Measurements from ENCODE around the gene LRFN2. TPM values are rescaled to one million over a fixed set of nuclear protein-coding genes. Genes with fewer than 3 reads are reported as not detected.

LRFN2 gene
- total RNA-seq, 1 donor from 2014 or later: 0.32 TPM

DNA sequence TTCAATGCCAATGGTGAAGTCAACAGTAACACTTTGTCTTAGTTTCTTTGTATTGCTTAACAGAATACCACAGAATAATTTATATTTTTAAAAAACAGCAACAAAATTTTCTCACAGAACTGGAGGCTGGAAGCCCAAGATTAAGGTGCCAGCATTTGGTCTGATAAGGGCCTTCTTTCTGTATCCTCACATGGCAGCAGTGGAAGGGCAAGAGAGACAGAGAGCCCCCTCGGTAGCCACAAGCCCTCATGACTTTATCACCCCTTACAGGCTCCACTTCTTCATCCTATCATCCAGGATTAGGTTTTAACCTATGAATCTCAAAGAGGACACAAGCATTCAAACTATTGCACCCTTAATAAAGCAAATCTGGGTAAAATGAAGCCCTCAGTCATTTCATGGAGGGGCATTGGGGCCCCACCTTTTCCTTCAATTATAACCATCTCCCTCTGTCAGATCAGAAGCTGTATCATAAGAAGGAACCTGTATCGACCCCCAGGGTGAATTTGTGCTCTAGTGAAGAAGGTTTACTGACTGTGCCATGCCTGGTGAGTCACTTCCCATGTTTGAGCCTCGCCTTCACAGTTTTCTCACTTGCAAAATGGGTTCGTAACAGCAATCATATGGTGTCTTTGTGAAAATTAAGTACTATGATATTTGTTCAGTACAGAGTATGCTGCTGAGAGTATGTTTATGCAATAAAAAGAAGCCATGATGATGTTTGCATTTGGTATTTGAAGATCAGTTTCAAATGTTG is 178.2 kb downstream of the LRFN2 start:
- no peaks in the 10 kb centered on the region for H3K9me3 ChIP-seq (ENCODE audit: insufficient read depth, low read depth, low read length)
- Mint-ChIP-seq H3K27me3 (ENCODE audit: low read depth, unreplicated experiment) (peaks cover 13% of the 10 kb centered on the region), H3K9me3 (ENCODE audit: unreplicated experiment) (no peaks in the 10 kb centered on the region), H3K36me3 (ENCODE audit: low read depth, unreplicated experiment) (peaks cover 2% of the 10 kb centered on the region), H3K4me1 (ENCODE audit: low read depth, unreplicated experiment) (peaks cover 30% of the 10 kb centered on the region), H3K4me3 (ENCODE audit: unreplicated experiment) (no peak overlapping the region), H3K27ac (ENCODE audit: unreplicated experiment) (no peak overlapping the region)
- FAIRE-seq: no peak
- no peaks in the 10 kb centered on the region for H3K27me3 ChIP-seq (ENCODE audit: insufficient read depth, low read length)
- no peak overlapping the region for H3K4me3 ChIP-seq (ENCODE audit: insufficient read depth, low read depth, low read length)
- H4K20me1 ChIP-seq (ENCODE audit: insufficient read depth, low read length): no peaks in the 10 kb centered on the region
- no peaks in the 10 kb centered on the region for H3K36me3 ChIP-seq (ENCODE audit: insufficient read depth, low read length)
- H3K4me2 ChIP-seq (ENCODE audit: low read length): peak overlapping the region; percentile 41
- H3K4me1 ChIP-seq (ENCODE audit: insufficient read depth, low read length): peaks cover 7% of the 10 kb centered on the region
- no peak overlapping the region for H2AFZ ChIP-seq (ENCODE audit: low read depth, low read length)
- H3K27ac ChIP-seq (ENCODE audit: low read depth, low read length): no peak overlapping the region
- DNase-seq (ENCODE audit: low read depth): no peak
- TF ChIP-seq EZH2 (IDR thresholded peaks at IDR 0.05; ENCODE audit: insufficient read depth, low read length): no peak
- TF ChIP-seq, protein P1, sequence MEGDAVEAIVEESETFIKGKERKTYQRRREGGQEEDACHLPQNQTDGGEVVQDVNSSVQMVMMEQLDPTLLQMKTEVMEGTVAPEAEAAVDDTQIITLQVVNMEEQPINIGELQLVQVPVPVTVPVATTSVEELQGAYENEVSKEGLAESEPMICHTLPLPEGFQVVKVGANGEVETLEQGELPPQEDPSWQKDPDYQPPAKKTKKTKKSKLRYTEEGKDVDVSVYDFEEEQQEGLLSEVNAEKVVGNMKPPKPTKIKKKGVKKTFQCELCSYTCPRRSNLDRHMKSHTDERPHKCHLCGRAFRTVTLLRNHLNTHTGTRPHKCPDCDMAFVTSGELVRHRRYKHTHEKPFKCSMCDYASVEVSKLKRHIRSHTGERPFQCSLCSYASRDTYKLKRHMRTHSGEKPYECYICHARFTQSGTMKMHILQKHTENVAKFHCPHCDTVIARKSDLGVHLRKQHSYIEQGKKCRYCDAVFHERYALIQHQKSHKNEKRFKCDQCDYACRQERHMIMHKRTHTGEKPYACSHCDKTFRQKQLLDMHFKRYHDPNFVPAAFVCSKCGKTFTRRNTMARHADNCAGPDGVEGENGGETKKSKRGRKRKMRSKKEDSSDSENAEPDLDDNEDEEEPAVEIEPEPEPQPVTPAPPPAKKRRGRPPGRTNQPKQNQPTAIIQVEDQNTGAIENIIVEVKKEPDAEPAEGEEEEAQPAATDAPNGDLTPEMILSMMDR (IDR thresholded peaks at IDR 0.05; ENCODE audit: insufficient read depth, low read depth, low read length): no peak
- H3K9ac ChIP-seq (ENCODE audit: low read length): no peak overlapping the region
- H3K79me2 ChIP-seq (ENCODE audit: insufficient read depth, low read length): no peaks in the 10 kb centered on the region

DNA sequence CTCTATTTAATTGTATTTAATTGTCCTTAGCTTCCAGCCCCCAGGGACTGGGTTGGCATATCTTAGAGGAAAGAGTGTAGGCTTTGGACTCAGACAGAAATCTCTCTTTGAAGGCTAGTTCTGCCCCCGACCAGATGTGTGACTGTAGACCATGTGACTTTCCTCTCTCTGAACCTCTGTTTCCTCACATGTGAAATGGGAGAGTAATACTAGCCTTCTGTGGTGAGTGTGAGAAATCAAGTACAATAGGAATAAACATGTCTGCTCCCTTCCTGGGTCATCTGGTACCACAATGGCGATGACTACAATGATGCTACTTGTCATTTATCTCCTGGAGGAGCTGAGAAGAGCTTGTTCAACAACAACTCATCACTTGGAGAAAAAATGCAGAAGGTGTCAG is 179.9 kb downstream of the LRFN2 start:
- Mint-ChIP-seq H3K36me3 (ENCODE audit: low read depth, unreplicated experiment) (peaks cover 2% of the 10 kb centered on the region), H3K27me3 (ENCODE audit: low read depth, unreplicated experiment) (peaks cover 14% of the 10 kb centered on the region), H3K4me1 (ENCODE audit: low read depth, unreplicated experiment) (peaks cover 23% of the 10 kb centered on the region), H3K4me3 (ENCODE audit: unreplicated experiment) (no peak overlapping the region), H3K27ac (ENCODE audit: unreplicated experiment) (peak overlapping the region; percentile 41), H3K9me3 (ENCODE audit: unreplicated experiment) (no peaks in the 10 kb centered on the region)
- Histone ChIP-seq H3K9me3 (ENCODE audit: insufficient read depth, low read depth, low read length) (no peaks in the 10 kb centered on the region), H3K9ac (ENCODE audit: low read length) (no peak overlapping the region), H3K27me3 (ENCODE audit: insufficient read depth, low read length) (no peaks in the 10 kb centered on the region), H3K79me2 (ENCODE audit: insufficient read depth, low read length) (no peaks in the 10 kb centered on the region), H4K20me1 (ENCODE audit: insufficient read depth, low read length) (no peaks in the 10 kb centered on the region), H3K4me2 (ENCODE audit: low read length) (no peak overlapping the region), H3K27ac (ENCODE audit: low read depth, low read length) (no peak overlapping the region), H3K36me3 (ENCODE audit: insufficient read depth, low read length) (no peaks in the 10 kb centered on the region), H2AFZ (ENCODE audit: low read depth, low read length) (no peak overlapping the region), H3K4me1 (ENCODE audit: insufficient read depth, low read length) (peaks cover 7% of the 10 kb centered on the region), H3K4me3 (ENCODE audit: insufficient read depth, low read depth, low read length) (no peak overlapping the region)
- FAIRE-seq (no peak), DNase-seq (ENCODE audit: low read depth) (no peak)
- TF ChIP-seq, protein P1 (IDR thresholded peaks at IDR 0.05; ENCODE audit: insufficient read depth, low read depth, low read length): no peak
- TF ChIP-seq EZH2 (IDR thresholded peaks at IDR 0.05; ENCODE audit: insufficient read depth, low read length): no peak

DNA sequence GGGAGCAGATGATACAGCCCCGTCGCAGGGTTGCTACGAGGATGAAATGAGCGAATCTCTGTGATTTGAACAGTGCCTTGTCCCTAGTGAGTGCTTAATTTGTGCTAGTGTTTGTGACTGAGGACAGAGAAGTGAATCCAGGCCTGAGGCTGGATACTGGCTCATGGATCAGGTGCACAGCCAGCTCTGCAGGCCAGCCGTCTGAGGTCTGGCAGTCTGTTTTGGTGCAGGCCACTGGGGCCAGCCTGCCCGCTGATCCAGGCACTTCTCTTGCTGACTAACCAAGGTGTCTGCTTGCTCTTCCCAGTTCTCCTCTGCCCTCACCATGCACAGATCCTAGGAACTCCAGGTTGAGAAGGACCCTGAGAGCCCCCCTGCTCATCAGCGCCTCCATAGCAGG is 181.0 kb downstream of the LRFN2 start:
- no peaks in the 10 kb centered on the region for H3K79me2 ChIP-seq (ENCODE audit: insufficient read depth, low read length)
- no peak overlapping the region for H3K4me2 ChIP-seq (ENCODE audit: low read length)
- no peaks in the 10 kb centered on the region for H3K9me3 ChIP-seq (ENCODE audit: insufficient read depth, low read depth, low read length)
- no peak for FAIRE-seq
- H3K36me3 Mint-ChIP-seq (ENCODE audit: low read depth, unreplicated experiment): no peaks in the 10 kb centered on the region
- no peak overlapping the region for H3K4me3 ChIP-seq (ENCODE audit: insufficient read depth, low read depth, low read length)
- TF ChIP-seq EZH2 (IDR thresholded peaks at IDR 0.05; ENCODE audit: insufficient read depth, low read length): no peak
- TF ChIP-seq, protein P1 (IDR thresholded peaks at IDR 0.05; ENCODE audit: insufficient read depth, low read depth, low read length): no peak
- no peaks in the 10 kb centered on the region for H3K9me3 Mint-ChIP-seq (ENCODE audit: unreplicated experiment)
- peak overlapping the region; percentile 2 for H3K27ac Mint-ChIP-seq (ENCODE audit: unreplicated experiment)
- H3K4me3 Mint-ChIP-seq (ENCODE audit: unreplicated experiment): peak overlapping the region; percentile 9
- no peak overlapping the region for H3K27ac ChIP-seq (ENCODE audit: low read depth, low read length)
- H2AFZ ChIP-seq (ENCODE audit: low read depth, low read length): no peak overlapping the region
- no peaks in the 10 kb centered on the region for H3K36me3 ChIP-seq (ENCODE audit: insufficient read depth, low read length)
- no peaks in the 10 kb centered on the region for H4K20me1 ChIP-seq (ENCODE audit: insufficient read depth, low read length)
- H3K27me3 ChIP-seq (ENCODE audit: insufficient read depth, low read length): no peaks in the 10 kb centered on the region
- H3K4me1 Mint-ChIP-seq (ENCODE audit: low read depth, unreplicated experiment): peaks cover 23% of the 10 kb centered on the region
- H3K9ac ChIP-seq (ENCODE audit: low read length): no peak overlapping the region
- peaks cover 7% of the 10 kb centered on the region for H3K27me3 Mint-ChIP-seq (ENCODE audit: low read depth, unreplicated experiment)
- no peak for DNase-seq (ENCODE audit: low read depth)
- H3K4me1 ChIP-seq (ENCODE audit: insufficient read depth, low read length): peaks cover 7% of the 10 kb centered on the region

Data from astrocyte (in vitro differentiated cells and primary cell).